ENCODE data around the gene RAET1E. TPM values are rescaled to one million over a fixed set of nuclear protein-coding genes. Genes with fewer than 3 reads are reported as not detected.

The RAET1E gene
- total and polyA plus RNA-seq, 9 of the 15 experiments (the other 6 are each of a cell fraction or from before 2014, with no cell fraction given) = not detected

- H3K9me1 ChIP-seq (ENCODE audit: control insufficient read depth, insufficient read depth, low read length) = no peaks in the 10 kb centered on the region
- intact Hi-C loops (cut with micrococcal nuclease) = no loop called here
- H3K9me3 ChIP-seq (replicated peaks; ENCODE audit: control insufficient read depth, insufficient read depth, low read depth, low read length) = no peaks in the 10 kb centered on the region
- ATAC-seq (no peak), DNase-seq (ENCODE audit: extremely low read depth in 1 of 4, low spot score in 3 of 4) (no peak), FAIRE-seq (no peak)
- BruUV-seq (replicated peaks) = no TSS peak
- H3K4me2 ChIP-seq (ENCODE audit: insufficient read depth, low read length) = no peak overlapping the region
- in situ Hi-C loops (cut with MboI) = loop anchor here (10.0 kb wide), 1 partner anchor 464 kb away; no protein-coding TSS in a partner anchor
- H3K9ac ChIP-seq (ENCODE audit: insufficient read depth in 1 of 2, low read depth in 2 of 2, low read length in 2 of 2) = no peak overlapping the region
- peaks cover 14 to 52% of the 10 kb centered on the region in 2 experiments; a peak in 4 of 5 replicates for H3K27me3 ChIP-seq (ENCODE audit: control insufficient read depth in 2 of 2, insufficient read depth in 2 of 2, low read length in 2 of 2)
- no peaks in the 10 kb centered on the region for H4K20me1 ChIP-seq (replicated peaks; ENCODE audit: control insufficient read depth, insufficient read depth, low read length)
- CTCF ChIA-PET (ENCODE audit: low intra/inter-chr PET ratio) = no interaction called here
- no peaks in the 10 kb centered on the region for H3K79me2 ChIP-seq (ENCODE audit: control insufficient read depth, insufficient read depth, low read length)
- H3K36me3 ChIP-seq (ENCODE audit: control insufficient read depth, insufficient read depth, low read length) = no peaks in the 10 kb centered on the region
- H2AFZ ChIP-seq (ENCODE audit: low read depth, low read length) = no peak overlapping the region
- peaks cover 0 to 26% of the 10 kb centered on the region in 2 experiments; a peak in 2 of 5 replicates for H3K4me1 ChIP-seq (replicated peaks in 1 of 2; ENCODE audit: control insufficient read depth in 2 of 2, insufficient read depth in 2 of 2, low read length in 2 of 2)
- POLR2A ChIA-PET = interaction anchor here (0.6 to 0.7 kb wide), 2 partner anchors 22 to 437 kb away, joined by 3 read pairs; no protein-coding TSS in a partner anchor
- 48% methylated on average over 6 of the region's 6 CpGs for WGBS (ENCODE audit: insufficient coverage, low coverage, missing lambda C conversion rate)
- H3K27ac ChIP-seq (ENCODE audit: extremely low read depth, low read depth, low read length) = no peak overlapping the region
- H3K4me3 ChIP-seq = no peak overlapping the region
- TF ChIP-seq, protein P1, sequence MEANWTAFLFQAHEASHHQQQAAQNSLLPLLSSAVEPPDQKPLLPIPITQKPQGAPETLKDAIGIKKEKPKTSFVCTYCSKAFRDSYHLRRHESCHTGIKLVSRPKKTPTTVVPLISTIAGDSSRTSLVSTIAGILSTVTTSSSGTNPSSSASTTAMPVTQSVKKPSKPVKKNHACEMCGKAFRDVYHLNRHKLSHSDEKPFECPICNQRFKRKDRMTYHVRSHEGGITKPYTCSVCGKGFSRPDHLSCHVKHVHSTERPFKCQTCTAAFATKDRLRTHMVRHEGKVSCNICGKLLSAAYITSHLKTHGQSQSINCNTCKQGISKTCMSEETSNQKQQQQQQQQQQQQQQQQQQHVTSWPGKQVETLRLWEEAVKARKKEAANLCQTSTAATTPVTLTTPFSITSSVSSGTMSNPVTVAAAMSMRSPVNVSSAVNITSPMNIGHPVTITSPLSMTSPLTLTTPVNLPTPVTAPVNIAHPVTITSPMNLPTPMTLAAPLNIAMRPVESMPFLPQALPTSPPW (CRISPR knock-in tag; IDR thresholded peaks at IDR 0.05) = no peak
- TF ChIP-seq HMGXB4 (CRISPR knock-in tag; IDR thresholded peaks at IDR 0.05) (no peak), RBM17 (IDR thresholded peaks at IDR 0.05; ENCODE audit: borderline replicate concordance, low read depth, low read length) (no peak), TAF7 (tag; IDR thresholded peaks at IDR 0.05) (no peak), CUX1 (CRISPR knock-in tag; IDR thresholded peaks at IDR 0.05) (no peak), SRSF9 (IDR thresholded peaks at IDR 0.05; ENCODE audit: borderline replicate concordance, low read depth, low read length) (no peak), SRSF3 (IDR thresholded peaks at IDR 0.05; ENCODE audit: insufficient read depth, low read length) (no peak), RFX5 (IDR thresholded peaks at IDR 0.05; ENCODE audit: low read depth, low read length) (no peak), ASH1L (IDR thresholded peaks at IDR 0.05; ENCODE audit: borderline replicate concordance, low read depth, partially characterized antibody) (no peak)
Observed at GRCh38 chr6:149940672-149940982, 42.7 kb upstream of the RAET1E start.

Measured in K562 (cell line).